Right lobe of liver (tissue), 4 donors: ENCODE data around the gene PSD4.

Experiments
- POLR2A ChIP-seq: fragments of 450-650 bp; IDR thresholded peaks from one replicate; pipeline ENCODE4 v1.6.1; 2017; ENCODE audit warnings: antibody characterized with exemption, mild to moderate bottlenecking
- TF ChIP-seq, protein P1 (sequence below), 4 donors: fragments of 200-600 bp in 3 of 4; fragments of 450-650 bp in 1 of 4; IDR thresholded peaks; one replicate each; pipeline versions ENCODE4 v1.5.1 to v1.8.0; 2016 to 2022; ENCODE audit warnings: antibody characterized with exemption in 4 of 4, mild to moderate bottlenecking in 2 of 4
- donor health status: DM: no; HTN: no; CAD: no.
- donor health status: DM: no; HTN: no; CAD: no.
- donor health status: DM: no; HTN: yes; CAD: no.

DNA sequence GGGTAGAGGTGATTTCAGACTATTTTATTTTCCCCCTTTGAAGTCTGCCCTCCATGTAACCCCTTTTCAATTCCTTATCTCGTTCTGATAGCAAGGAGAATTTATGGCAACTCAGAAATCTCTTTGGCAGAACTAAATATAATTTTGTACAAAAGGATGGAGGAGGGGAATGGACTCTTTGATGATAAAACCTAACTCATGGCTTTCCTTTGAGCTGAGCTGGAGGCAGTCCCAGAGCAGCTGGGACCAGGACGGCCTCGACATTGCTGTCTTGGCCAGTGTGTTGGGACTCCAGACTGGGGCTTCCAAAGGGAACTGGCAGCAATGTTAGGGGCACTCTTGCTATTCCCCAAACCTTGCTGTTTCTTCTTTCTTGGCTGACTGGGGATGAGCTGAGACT is 57.3 kb downstream of the PSD4 start:
- TF ChIP-seq, protein P1, sequence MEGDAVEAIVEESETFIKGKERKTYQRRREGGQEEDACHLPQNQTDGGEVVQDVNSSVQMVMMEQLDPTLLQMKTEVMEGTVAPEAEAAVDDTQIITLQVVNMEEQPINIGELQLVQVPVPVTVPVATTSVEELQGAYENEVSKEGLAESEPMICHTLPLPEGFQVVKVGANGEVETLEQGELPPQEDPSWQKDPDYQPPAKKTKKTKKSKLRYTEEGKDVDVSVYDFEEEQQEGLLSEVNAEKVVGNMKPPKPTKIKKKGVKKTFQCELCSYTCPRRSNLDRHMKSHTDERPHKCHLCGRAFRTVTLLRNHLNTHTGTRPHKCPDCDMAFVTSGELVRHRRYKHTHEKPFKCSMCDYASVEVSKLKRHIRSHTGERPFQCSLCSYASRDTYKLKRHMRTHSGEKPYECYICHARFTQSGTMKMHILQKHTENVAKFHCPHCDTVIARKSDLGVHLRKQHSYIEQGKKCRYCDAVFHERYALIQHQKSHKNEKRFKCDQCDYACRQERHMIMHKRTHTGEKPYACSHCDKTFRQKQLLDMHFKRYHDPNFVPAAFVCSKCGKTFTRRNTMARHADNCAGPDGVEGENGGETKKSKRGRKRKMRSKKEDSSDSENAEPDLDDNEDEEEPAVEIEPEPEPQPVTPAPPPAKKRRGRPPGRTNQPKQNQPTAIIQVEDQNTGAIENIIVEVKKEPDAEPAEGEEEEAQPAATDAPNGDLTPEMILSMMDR (IDR thresholded peaks at IDR 0.05) = no peak
- no peak for TF ChIP-seq POLR2A
